Measurements from ENCODE around the gene PDK2.
A peak's percentile ranks its signal among the peaks of the same experiment; 100 is the strongest.
"Not testable (repeated sequence)": the region's sequence is repeated elsewhere in the genome, so short reads cannot be mapped to it uniquely, and the experiment has no call there.

The PDK2 gene

DNA sequence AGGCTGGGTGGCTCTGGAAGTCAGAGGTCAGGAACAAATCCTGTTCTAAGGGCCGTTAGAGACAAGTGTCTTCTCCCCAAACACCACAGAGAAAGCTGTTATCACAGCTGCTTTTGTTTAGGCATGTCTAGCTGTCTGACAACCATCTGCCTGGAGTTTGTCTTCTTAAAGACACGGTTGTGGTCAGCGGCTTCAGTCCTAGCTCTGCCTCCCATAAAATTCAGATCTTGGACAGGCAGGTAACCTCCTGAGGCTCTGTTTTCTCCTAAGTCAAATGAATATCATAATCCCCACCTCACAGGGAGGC lies 41.5 kb upstream of the PDK2 start:
- no peaks in the 10 kb centered on the region for H3K4me1 ChIP-seq

DNA sequence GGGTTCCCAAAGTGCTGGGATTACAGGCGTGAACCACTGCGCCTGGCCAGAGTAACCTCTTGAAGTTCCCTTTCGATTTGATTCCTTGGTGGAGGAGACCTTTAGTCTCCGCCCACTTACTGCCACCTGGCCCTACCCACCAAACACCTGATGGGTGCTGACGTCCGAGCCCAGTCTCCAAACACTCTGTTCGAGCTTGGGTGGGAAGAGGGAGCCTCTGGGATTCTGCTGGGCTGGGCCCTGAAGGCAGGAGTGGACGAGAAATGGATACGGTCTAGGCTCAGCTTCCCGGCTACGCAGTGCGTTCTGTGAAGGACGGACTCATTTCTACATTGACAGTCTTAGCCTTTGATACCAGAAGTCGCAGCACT lies 40.1 kb upstream of the PDK2 start:
- no peak for DNase-seq (ENCODE audit: low spot score in 2 of 2)
- no peaks in the 10 kb centered on the region for H3K36me3 ChIP-seq (replicated peaks)
- no peaks in the 10 kb centered on the region for H3K9me3 ChIP-seq
- in situ Hi-C loops (cut with MboI; ENCODE audit: low sequenced_read_pairs) = no loop called here
- no peaks in the 10 kb centered on the region for H3K4me1 ChIP-seq
- peak overlapping the region; percentile 59 for H3K4me3 ChIP-seq
- H3K27me3 ChIP-seq (ENCODE audit: low read depth) = no peaks in the 10 kb centered on the region

More for the DNA sequence above, 41.5 kb upstream of the PDK2 start:
- Histone ChIP-seq H3K9me3 (no peaks in the 10 kb centered on the region), H3K36me3 (replicated peaks) (no peaks in the 10 kb centered on the region), H3K27me3 (ENCODE audit: low read depth) (no peaks in the 10 kb centered on the region), H3K4me3 (no peak overlapping the region)
- in situ Hi-C loops (cut with MboI; ENCODE audit: low sequenced_read_pairs) = no loop called here
- no peak for DNase-seq (ENCODE audit: low spot score in 2 of 2)

DNA sequence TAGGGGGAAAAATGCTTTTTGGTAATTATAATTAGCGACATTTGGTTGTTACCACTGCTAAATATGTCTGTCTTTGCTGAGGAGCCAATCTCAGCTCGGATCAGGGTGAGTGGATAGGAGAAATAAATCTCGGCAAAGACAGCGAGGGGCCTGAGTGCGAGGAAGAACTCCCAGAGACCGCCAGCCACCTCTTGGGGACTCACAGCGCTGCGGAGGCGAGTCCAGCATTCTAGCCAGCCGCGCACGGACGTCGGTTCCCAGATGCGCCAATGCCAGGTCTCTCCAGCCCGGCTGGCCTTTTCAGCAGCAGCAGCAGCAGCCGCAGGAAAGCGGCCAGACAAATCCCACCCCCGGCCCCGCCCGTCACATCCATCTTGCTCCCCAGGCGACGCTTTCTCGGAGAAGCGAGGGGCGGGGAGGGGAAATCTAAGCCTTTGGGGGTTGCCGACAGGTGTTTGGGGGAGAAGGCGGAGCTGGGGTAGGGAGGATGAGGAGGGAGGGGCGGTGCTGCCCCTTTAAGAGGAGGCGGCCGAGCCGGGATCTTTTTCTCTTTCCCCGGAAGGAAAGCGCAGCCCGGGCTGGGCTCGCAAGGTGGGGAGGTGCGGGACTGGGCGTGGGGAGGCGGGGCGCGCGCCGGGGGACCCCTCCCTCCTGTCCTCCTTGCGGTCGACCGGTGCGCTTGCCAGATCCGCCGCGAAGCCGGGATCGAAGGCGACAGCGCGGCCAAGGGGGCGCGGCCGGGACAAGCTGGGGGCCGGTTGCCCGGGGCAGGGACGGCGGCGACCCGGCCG lies 39.5 kb upstream of the PDK2 start, which contains the start of gene ITGA3:
ITGA3 (plus strand) TSS at position 685 of the 791 bp plus-strand sequence. CDS start 330 bp downstream, outside the sequence.
- no peaks in the 10 kb centered on the region for H3K27me3 ChIP-seq (ENCODE audit: low read depth)
- H3K9me3 ChIP-seq = no peaks in the 10 kb centered on the region
- H3K4me1 ChIP-seq = no peaks in the 10 kb centered on the region
- peak; percentile 64 to 85 for DNase-seq (ENCODE audit: low spot score in 2 of 2)
- no peaks in the 10 kb centered on the region for H3K36me3 ChIP-seq (replicated peaks)
- in situ Hi-C loops (cut with MboI; ENCODE audit: low sequenced_read_pairs) = no loop called here
- H3K4me3 ChIP-seq = peak within 1 kb of the TSS; percentile 59

DNA sequence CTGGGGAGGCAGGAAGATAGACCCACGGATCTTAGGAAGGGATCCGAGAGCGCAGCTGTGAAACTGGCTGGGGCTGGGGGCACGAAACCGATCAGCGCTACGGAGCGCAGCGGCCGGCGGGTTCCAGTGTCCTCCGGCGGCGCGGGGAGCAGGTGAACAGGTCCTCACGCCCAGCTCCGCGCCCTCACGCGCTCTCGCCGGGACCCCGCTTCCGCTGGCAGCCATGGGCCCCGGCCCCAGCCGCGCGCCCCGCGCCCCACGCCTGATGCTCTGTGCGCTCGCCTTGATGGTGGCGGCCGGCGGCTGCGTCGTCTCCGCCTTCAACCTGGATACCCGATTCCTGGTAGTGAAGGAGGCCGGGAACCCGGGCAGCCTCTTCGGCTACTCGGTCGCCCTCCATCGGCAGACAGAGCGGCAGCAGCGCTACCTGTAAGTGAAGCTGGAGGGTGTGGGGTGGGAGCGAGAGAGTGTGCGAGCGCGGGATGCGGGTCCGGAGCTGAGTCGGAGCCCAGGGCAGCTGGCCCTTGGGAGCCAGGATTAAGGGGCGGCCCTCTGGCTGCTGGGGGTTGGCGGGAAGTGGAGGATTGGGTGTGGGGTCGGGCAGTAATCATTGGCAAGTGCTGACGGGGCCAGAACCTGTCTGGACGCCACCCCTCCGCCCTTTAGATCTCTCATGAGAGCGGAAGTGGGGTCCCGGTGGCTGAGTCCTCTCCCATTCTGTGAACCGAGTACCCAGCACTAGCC lies 38.8 kb upstream of the PDK2 start:
- Histone ChIP-seq H3K9me3 (no peaks in the 10 kb centered on the region), H3K4me3 (peak overlapping the region; percentile 59), H3K4me1 (no peaks in the 10 kb centered on the region), H3K36me3 (replicated peaks) (no peaks in the 10 kb centered on the region), H3K27me3 (ENCODE audit: low read depth) (no peaks in the 10 kb centered on the region)
- in situ Hi-C loops (cut with MboI; ENCODE audit: low sequenced_read_pairs) = no loop called here
- peak; percentile 64 to 84 for DNase-seq (ENCODE audit: low spot score in 2 of 2)

- Histone ChIP-seq H3K9me3 (no peaks in the 10 kb centered on the region), H3K4me1 (no peaks in the 10 kb centered on the region), H3K4me3 (peak overlapping the region; percentile 59), H3K36me3 (replicated peaks) (no peaks in the 10 kb centered on the region), H3K27me3 (ENCODE audit: low read depth) (no peaks in the 10 kb centered on the region)
- in situ Hi-C loops (cut with MboI; ENCODE audit: low sequenced_read_pairs) = no loop called here
- no peak for DNase-seq (ENCODE audit: low spot score in 2 of 2)
These were observed 38.2 kb upstream of the PDK2 start for GRCh38 chr17:50056961-50057330.

- no peaks in the 10 kb centered on the region for H3K36me3 ChIP-seq (replicated peaks)
- no peak overlapping the region for H3K4me3 ChIP-seq
- no peaks in the 10 kb centered on the region for H3K9me3 ChIP-seq
- no peak for DNase-seq (ENCODE audit: low spot score in 2 of 2)
- in situ Hi-C loops (cut with MboI; ENCODE audit: low sequenced_read_pairs) = no loop called here
- H3K4me1 ChIP-seq = no peaks in the 10 kb centered on the region
- no peaks in the 10 kb centered on the region for H3K27me3 ChIP-seq (ENCODE audit: low read depth)
These were observed 37.6 kb upstream of the PDK2 start for GRCh38 chr17:50057521-50057991.

GRCh38 chr17:50058296-50058953 lies 36.7 kb upstream of the PDK2 start:
- no peak for DNase-seq (ENCODE audit: low spot score in 2 of 2)
- H3K36me3 ChIP-seq (replicated peaks) = no peaks in the 10 kb centered on the region
- no peak overlapping the region for H3K4me3 ChIP-seq
- H3K27me3 ChIP-seq (ENCODE audit: low read depth) = no peaks in the 10 kb centered on the region
- H3K4me1 ChIP-seq = no peaks in the 10 kb centered on the region
- in situ Hi-C loops (cut with MboI; ENCODE audit: low sequenced_read_pairs) = no loop called here
- H3K9me3 ChIP-seq = no peaks in the 10 kb centered on the region

DNA sequence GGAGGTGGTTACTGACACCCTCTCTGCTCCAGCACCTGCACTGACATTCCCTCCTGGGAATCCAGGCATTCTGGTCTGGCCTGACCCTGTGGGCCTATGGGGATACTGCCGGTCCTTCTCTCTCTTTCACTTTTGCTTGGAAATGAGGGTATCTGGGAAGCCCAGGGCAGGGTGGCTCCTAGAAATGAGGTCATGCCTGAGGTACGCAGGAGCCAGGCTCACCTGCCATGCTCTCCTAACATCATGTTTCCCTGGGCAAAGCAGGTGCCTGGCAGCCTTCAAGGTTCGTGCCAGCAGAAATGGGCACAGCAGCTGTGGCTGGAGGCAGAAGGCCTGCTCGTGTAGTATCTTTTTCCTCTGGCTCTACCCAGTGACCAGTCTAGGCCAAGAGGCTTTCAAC lies 35.9 kb upstream of the PDK2 start:
- Histone ChIP-seq H3K4me3 (no peak overlapping the region), H3K9me3 (no peaks in the 10 kb centered on the region), H3K4me1 (no peaks in the 10 kb centered on the region), H3K36me3 (replicated peaks) (no peaks in the 10 kb centered on the region), H3K27me3 (ENCODE audit: low read depth) (no peaks in the 10 kb centered on the region)
- in situ Hi-C loops (cut with MboI; ENCODE audit: low sequenced_read_pairs) = no loop called here
- no peak for DNase-seq (ENCODE audit: low spot score in 2 of 2)

DNA sequence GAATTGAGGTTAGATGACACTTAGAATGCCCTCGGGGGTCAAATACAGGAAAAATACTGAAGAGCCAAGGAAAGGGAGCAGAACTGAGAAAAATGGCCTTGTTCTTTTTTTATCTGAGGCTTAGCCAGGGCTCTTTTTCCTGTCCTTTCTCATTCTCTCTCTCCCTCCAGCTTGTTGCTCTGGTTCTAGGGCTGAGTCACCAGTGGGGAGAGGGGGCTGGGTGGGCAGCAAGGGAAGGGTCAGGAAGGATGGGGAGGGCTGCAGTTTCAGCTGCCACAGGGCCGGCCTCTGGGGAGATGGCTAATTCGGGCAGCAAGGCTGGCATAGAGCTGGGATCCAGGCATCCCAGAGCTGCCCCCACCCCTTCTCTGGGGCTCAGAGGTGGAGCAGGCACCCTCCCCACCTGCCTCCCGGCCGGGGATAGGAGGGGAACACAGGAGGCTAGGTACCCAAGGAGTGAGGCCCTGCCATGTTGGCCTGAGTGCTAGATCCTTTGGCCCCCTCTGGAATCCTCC lies 35.3 kb upstream of the PDK2 start:
- DNase-seq (ENCODE audit: low spot score in 2 of 2) = no peak
- no peak overlapping the region for H3K4me3 ChIP-seq

DNA sequence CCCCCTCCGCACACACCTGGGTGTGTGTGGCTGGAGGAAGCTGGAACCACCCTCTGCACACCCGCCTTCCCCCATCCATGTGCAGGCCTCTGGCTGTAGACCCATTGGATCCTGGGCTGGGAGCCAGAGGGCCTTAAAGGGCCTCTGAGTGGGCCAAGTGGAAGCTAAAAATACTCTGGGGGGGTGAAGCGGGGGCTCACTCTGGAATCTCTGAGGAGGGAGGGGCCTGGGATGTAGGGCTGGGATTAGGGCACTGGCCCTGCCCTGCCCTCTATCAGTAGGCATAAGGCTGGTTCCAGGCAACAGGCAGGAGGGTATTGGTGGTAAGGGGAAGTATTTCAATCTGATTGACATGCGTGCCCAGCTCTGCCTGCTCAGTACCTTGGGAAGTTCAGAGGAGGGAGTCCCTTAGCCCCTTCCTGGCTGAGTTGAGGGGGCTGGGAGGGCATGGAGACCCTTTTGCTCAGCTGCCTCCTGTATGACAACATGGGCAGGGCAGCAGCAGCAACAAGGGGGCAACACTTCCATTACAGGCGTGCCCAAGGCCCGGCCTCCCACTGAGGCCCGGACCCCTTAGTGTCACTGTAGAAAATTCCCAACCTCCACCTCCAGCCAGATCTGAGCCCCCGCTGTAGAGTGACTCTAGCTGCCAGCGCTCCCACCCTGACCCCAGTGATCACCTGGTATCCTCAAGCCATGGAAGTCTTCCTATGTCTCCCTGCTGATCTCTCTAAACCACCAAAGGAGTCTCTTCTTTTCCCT lies 34.0 kb upstream of the PDK2 start:
- DNase-seq (ENCODE audit: low spot score in 2 of 2) = no peak
- Histone ChIP-seq H3K9me3 (no peaks in the 10 kb centered on the region), H3K4me3 (no peak overlapping the region), H3K27me3 (ENCODE audit: low read depth) (no peaks in the 10 kb centered on the region), H3K4me1 (no peaks in the 10 kb centered on the region), H3K36me3 (replicated peaks) (no peaks in the 10 kb centered on the region)
- in situ Hi-C loops (cut with MboI; ENCODE audit: low sequenced_read_pairs) = no loop called here

More for the DNA sequence above, 35.3 kb upstream of the PDK2 start:
- Histone ChIP-seq H3K9me3 (no peaks in the 10 kb centered on the region), H3K27me3 (ENCODE audit: low read depth) (no peaks in the 10 kb centered on the region), H3K4me1 (no peaks in the 10 kb centered on the region), H3K36me3 (replicated peaks) (no peaks in the 10 kb centered on the region)
- in situ Hi-C loops (cut with MboI; ENCODE audit: low sequenced_read_pairs) = no loop called here

- in situ Hi-C loops (cut with MboI; ENCODE audit: low sequenced_read_pairs); H3K4me1 ChIP-seq; H3K36me3 ChIP-seq (replicated peaks); H3K9me3 ChIP-seq; DNase-seq (ENCODE audit: low spot score in 2 of 2); H3K4me3 ChIP-seq; H3K27me3 ChIP-seq (ENCODE audit: low read depth): not testable (repeated sequence)
These were observed 33.5 kb upstream of the PDK2 start for GRCh38 chr17:50061713-50062045.

GRCh38 chr17:50062293-50063243 lies 32.6 kb upstream of the PDK2 start:
- H3K36me3 ChIP-seq (replicated peaks) = no peaks in the 10 kb centered on the region
- no peak overlapping the region for H3K4me3 ChIP-seq
- no peaks in the 10 kb centered on the region for H3K27me3 ChIP-seq (ENCODE audit: low read depth)
- H3K9me3 ChIP-seq = no peaks in the 10 kb centered on the region
- H3K4me1 ChIP-seq = no peaks in the 10 kb centered on the region
- no peak for DNase-seq (ENCODE audit: low spot score in 2 of 2)
- in situ Hi-C loops (cut with MboI; ENCODE audit: low sequenced_read_pairs) = no loop called here

Measured in HAP-1 (cell line).